T-helper 1 cell treated with Interleukin-12 subunit alpha and Interleukin-12 subunit beta and Interleukin-4 antibody, amounts not matched to agents 30 μg/mL and 1 μg/mL, for 36 hours (primary cell): ENCODE data around the gene ZNF28.
A peak's percentile ranks its signal among the peaks of the same experiment; 100 is the strongest.
"Not testable (repeated sequence)": the region's sequence is repeated elsewhere in the genome, so short reads cannot be mapped to it uniquely, and the experiment has no call there.

Experiments
- H3K27ac Mint-ChIP-seq: one replicate; pipeline ENCODE4 v1.8.0; 2021; ENCODE audit warnings: mild to moderate bottlenecking, mixed read lengths
- H3K27me3 Mint-ChIP-seq: one replicate; pipeline ENCODE4 v1.8.0; 2021; ENCODE audit warnings: low read depth, mixed read lengths
- H3K36me3 Mint-ChIP-seq: one replicate; pipeline ENCODE4 v1.8.0; 2021; ENCODE audit warnings: low read depth, mixed read lengths
- H3K4me1 Mint-ChIP-seq: one replicate; pipeline ENCODE4 v1.8.0; 2021; ENCODE audit warnings: low read depth, mixed read lengths
- H3K4me3 Mint-ChIP-seq: one replicate; pipeline ENCODE4 v1.8.0; 2021; ENCODE audit warnings: mild to moderate bottlenecking, moderate library complexity, mixed read lengths
- H3K9me3 Mint-ChIP-seq: one replicate; pipeline ENCODE4 v1.8.0; 2021; ENCODE audit warnings: mixed read lengths

Gene ZNF28

DNA sequence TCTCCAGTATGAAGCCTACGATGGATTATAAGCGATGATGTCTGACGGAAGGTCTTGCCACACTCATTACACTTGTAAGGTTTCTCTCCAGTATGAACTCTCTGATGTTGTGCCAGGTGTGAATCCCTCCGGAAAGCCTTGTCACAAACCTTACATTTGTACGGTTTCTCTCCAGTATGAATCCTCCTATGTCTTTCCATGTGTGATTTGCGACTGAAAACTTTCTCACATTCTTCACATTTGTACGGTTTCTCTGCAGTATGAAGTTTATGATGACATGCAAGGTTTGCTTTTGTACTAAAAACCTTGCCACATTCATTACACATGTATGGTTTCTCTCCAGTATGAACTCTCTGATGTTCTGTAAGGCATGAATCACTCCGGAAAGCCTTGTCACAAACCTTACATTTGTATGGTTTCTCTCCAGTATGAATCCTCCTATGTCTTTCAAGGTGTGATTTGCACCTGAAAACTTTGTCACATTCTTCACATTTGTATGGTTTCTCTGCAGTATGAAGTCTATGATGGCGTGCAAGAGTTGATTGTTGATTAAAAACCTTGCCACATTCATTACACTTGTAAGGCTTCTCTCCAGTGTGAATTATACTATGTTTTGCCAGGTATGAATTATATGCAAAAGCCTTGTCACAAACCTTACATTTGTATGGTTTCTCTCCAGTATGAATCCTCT, 21.3 kb downstream of the ZNF28 start:
- H3K4me1 Mint-ChIP-seq, H3K27ac Mint-ChIP-seq, H3K4me3 Mint-ChIP-seq, H3K27me3 Mint-ChIP-seq: not testable (repeated sequence)
- Mint-ChIP-seq H3K9me3 (peaks cover 80% of the 10 kb centered on the region), H3K36me3 (peaks cover 77% of the 10 kb centered on the region)

DNA sequence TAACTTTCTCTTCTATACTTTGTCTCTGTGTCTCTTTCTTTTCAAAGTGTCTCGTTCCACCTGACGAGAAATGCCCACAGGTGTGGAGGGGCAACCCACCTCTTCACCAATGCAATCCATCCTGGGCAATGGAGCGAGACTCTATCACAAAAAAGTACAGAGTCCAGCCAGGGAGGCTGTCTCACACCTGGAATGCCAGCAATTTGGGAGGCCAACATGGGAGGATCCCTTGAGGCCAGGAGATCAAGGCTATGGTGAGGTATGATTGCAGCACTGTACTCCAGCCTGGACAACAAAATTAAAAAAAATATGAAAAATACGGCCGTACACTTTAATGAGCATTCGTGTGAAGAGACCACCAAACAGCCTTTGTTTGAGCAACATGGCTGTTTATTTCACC, 32.0 kb downstream of the ZNF28 start:
- H3K36me3 Mint-ChIP-seq = peaks cover 17% of the 10 kb centered on the region
- no peaks in the 10 kb centered on the region for H3K27me3 Mint-ChIP-seq
- H3K9me3 Mint-ChIP-seq = peaks cover 58% of the 10 kb centered on the region
- H3K4me1 Mint-ChIP-seq = peaks cover 17% of the 10 kb centered on the region
- no peak overlapping the region for H3K27ac Mint-ChIP-seq
- peak overlapping the region; percentile 15 for H3K4me3 Mint-ChIP-seq

DNA sequence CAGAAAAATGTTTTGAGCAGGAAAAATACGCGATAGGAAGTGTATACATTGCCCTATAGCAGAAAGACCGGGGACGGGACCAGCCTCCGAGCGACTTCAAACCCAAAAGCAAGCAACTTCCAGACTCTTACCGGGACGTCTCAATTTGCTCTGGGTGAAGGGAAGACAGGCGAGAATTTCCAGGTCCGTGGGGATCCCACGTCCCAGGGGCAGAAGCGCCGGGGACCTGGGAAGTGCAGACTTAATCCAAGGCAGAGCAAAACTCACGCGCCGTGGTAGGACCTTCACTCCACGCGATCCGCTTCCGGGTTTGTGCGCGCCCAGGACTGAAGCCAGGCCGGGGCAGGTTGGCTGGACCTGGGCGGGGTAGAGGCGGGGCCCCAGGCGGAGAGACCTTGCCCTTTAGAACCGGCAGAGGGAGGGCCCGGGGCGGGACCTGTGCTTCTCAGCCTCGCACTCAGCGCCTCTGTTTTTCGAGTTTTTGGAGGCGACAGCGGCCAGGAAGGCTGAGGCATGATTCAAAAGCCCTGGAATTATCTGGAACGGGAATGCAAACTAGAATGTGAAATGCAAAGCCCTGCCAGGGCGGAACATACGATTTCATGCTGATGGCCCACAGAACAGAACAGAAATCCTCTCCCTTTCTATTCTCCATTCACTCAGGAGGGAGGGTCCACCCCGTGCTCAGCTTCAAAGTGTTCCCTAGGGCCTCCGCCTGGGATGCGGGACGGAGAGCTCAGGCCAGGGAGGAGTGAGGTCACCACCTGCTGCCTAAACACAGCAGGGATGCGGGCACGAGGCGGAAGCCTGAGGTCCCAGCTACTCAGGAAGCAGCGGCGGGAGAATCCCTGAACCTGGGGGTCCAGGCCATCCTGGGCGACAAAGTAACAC, 34.7 kb downstream of the ZNF28 start, which contains the start of gene ZNF600:
ZNF600 (minus strand) TSS at position 328 of the 891 bp plus-strand sequence. CDS start 7,903 bp downstream, outside the sequence.
- H3K36me3 Mint-ChIP-seq = peaks cover 31% of the 10 kb centered on the region
- H3K27me3 Mint-ChIP-seq = not testable (repeated sequence)
- H3K4me1 Mint-ChIP-seq = peaks cover 18% of the 10 kb centered on the region
- H3K9me3 Mint-ChIP-seq = peaks cover 55% of the 10 kb centered on the region
- peak within 1 kb of the TSS; percentile 90 for H3K4me3 Mint-ChIP-seq
- H3K27ac Mint-ChIP-seq = peak within 1 kb of the TSS; percentile 72

DNA sequence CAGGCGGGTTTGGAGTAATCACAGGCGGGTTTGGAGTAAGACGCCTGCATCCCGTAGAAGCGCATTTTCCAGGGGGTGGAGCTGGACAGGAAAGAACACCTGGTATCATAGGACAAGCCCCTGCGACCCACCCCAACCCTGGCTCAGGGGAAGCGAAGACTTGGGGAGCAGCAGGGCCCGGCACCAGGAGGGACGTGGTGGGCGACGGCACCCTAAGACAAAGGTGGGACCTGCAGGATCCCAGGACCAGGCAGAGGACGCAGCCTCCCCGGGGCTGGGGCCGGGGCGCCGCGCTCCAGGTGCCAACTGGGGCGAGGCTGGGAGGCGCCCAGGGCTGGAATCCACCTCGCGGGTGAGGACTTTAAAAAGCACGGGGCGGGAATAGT, 35.4 kb downstream of the ZNF28 start:
- peak overlapping the region; percentile 90 for H3K4me3 Mint-ChIP-seq
- peaks cover 52% of the 10 kb centered on the region for H3K9me3 Mint-ChIP-seq
- peak overlapping the region; percentile 72 for H3K27ac Mint-ChIP-seq
- H3K4me1 Mint-ChIP-seq = peaks cover 18% of the 10 kb centered on the region
- H3K27me3 Mint-ChIP-seq = no peaks in the 10 kb centered on the region
- H3K36me3 Mint-ChIP-seq = peaks cover 37% of the 10 kb centered on the region

DNA sequence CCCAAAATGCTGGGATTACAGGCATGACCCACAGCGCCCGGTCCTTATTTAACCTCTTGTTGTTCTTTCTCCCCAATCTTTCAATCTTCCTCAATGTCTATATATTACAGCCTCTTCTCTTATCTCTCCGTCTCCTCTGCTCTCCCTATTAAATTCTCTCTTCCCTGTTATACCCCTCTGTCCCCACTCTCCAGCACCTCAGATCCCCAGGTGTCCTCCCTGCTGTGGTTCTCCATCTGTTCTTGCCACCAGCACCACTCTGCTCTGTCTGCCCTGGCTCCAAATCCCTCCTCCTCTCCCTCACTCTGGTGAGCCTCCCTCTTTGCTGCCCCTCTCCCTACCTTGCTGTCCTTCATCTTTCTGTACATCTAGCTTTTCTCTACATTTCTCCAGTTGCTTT, 35.9 kb downstream of the ZNF28 start:
- Mint-ChIP-seq H3K27me3 (no peaks in the 10 kb centered on the region), H3K36me3 (peaks cover 40% of the 10 kb centered on the region), H3K27ac (peak overlapping the region; percentile 37), H3K4me1 (peaks cover 18% of the 10 kb centered on the region), H3K4me3 (peak overlapping the region; percentile 90), H3K9me3 (peaks cover 56% of the 10 kb centered on the region)

DNA sequence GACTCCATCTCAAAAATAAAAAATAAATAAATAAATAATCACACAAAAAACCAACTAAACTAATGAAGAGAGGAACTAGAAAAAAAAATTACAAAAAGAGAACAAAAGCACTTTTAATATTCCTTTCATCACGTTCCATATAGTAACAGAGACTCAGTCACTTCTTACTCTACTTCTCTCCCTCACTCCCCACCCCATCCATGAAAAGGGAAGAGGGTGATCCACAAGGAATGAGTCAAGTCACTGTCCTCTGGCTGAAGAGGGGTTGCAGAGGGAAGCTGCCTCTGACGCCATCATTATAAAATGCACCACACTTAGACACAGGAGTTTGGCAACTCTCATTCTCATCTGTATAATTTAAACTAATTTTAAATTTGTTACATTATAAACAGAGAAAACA, 38.6 kb downstream of the ZNF28 start:
- peaks cover 64% of the 10 kb centered on the region for H3K36me3 Mint-ChIP-seq
- peaks cover 30% of the 10 kb centered on the region for H3K4me1 Mint-ChIP-seq
- not testable (repeated sequence) for H3K27ac Mint-ChIP-seq, H3K27me3 Mint-ChIP-seq, H3K4me3 Mint-ChIP-seq
- H3K9me3 Mint-ChIP-seq = peaks cover 61% of the 10 kb centered on the region

DNA sequence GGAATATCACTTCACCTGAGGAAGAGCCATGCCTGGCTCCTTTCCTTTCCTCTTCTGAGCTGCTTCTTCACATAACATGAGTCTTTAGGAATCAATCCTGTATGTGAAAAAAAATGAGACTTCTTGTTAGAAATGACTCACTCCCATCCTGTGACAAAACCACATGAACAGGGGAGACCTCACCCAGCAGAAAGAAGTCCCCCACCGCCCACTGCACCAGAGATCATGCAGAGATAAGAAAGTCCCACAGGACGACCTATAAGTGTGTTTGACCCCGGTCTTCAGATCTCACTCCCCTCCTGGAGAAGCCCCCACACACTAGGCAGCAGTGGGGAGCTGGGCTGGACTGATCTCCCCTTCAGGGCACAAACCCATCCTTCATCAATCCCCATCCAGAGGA, 42.6 kb downstream of the ZNF28 start:
- H3K4me3 Mint-ChIP-seq = peak overlapping the region; percentile 16
- H3K27me3 Mint-ChIP-seq = no peaks in the 10 kb centered on the region
- peaks cover 15% of the 10 kb centered on the region for H3K4me1 Mint-ChIP-seq
- H3K9me3 Mint-ChIP-seq = peaks cover 61% of the 10 kb centered on the region
- peak overlapping the region; percentile 56 for H3K27ac Mint-ChIP-seq
- H3K36me3 Mint-ChIP-seq = peaks cover 80% of the 10 kb centered on the region

DNA sequence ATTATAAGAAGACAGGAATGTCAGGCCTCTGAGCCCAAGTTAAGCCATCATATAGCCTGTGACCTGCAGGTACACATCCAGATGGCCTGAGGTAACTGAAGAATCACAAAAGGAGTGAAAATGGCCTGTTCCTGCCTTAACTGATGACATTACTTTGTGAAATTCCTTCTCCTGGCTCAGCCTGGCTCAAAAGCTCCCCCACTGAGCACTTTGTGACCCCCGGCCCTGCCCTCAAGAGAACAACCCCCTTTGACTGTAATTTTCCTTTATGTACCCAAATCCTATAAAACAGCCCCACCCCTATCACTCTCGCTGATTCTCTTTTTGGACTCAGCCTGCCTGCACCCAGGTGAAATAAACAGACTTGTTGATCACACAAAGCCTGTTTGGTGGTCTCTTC, 65.0 kb downstream of the ZNF28 start:
- peaks cover 62% of the 10 kb centered on the region for H3K9me3 Mint-ChIP-seq
- H3K27ac Mint-ChIP-seq, H3K4me1 Mint-ChIP-seq, H3K4me3 Mint-ChIP-seq, H3K36me3 Mint-ChIP-seq, H3K27me3 Mint-ChIP-seq: not testable (repeated sequence)

DNA sequence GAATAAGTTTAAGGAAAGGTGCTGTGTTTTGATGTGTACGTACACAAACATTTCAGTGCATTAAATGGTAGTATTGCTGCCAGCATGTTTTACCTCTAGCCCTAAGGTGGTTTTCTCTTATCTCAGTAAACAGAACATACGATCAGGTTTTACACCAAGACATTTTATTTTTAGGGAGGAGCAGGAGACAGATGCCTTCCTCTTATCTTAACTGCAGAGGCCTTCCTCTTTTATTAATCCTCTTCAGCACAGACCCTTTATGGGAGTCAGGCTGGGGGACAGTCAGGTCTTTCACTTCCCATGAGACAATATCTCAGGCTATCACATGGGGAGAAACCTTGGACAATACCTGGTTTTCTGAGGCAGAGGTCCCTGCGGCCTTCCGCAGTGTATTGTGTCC, 71.7 kb downstream of the ZNF28 start:
- Mint-ChIP-seq H3K27ac (no peak overlapping the region), H3K4me1 (peaks cover 10% of the 10 kb centered on the region), H3K36me3 (peaks cover 4% of the 10 kb centered on the region), H3K27me3 (no peaks in the 10 kb centered on the region), H3K4me3 (no peak overlapping the region), H3K9me3 (peaks cover 57% of the 10 kb centered on the region)

DNA sequence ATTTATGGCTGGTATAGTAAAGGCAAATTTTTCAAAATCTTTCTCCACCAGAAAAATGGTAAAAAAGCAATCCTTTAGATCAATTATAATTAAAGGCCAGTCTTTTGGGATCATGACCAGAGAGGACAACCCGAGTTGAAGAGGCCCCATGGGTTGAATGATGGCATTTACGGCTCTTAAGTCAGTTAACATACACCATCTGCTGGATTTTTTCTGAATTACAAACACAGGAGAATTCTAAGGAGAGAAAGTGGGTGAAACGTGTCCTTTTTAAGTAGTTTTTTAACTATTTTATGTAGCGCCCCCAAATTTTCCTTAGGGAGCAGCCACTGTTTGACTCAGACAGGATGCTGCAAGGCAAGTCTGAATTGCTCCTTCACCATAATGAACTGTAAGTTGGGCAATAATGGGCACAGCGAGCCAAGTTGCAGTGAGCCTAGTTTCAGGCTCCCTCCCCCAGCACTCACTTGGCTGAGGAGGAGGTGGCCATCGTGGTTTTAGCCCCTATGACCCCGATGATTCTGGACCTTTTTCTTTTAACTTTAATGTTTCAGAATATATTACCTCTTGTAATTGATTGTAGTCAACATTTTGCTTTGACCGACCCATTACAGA, 73.0 kb downstream of the ZNF28 start:
- peaks cover 7% of the 10 kb centered on the region for H3K36me3 Mint-ChIP-seq
- no peak overlapping the region for H3K4me3 Mint-ChIP-seq
- peaks cover 10% of the 10 kb centered on the region for H3K4me1 Mint-ChIP-seq
- H3K27ac Mint-ChIP-seq = no peak overlapping the region
- no peaks in the 10 kb centered on the region for H3K27me3 Mint-ChIP-seq
- peaks cover 54% of the 10 kb centered on the region for H3K9me3 Mint-ChIP-seq
